GM20000 (cell line): ENCODE measurements around the gene CDH11.

Source experiments
- DNase-seq: peaks from one replicate; pipeline ENCODE4 v3.0.0; 2012; ENCODE audit warnings: low spot score
- CTCF ChIP-seq: IDR thresholded peaks from 2 replicates; pipeline ENCODE4 v1.5.1; 2012; ENCODE audit warnings: mild to moderate bottlenecking, control low read depth; ENCODE audit errors: extremely low read depth, missing control alignments

The CDH11 gene

GRCh38 chr16:65120831-65121721, 787 bp downstream of the CDH11 start:
- DNase-seq, result no peak

GRCh38 chr16:65120461-65120830, 1.4 kb downstream of the CDH11 start:
- no peak for DNase-seq
- no peak for TF ChIP-seq CTCF

More at GRCh38 chr16:65120831-65121721, 787 bp downstream of the CDH11 start:
- no peak for TF ChIP-seq CTCF

GRCh38 chr16:65119901-65120401, 1.9 kb downstream of the CDH11 start:
- no peak for TF ChIP-seq CTCF

GRCh38 chr16:65119435-65119834, 2.4 kb downstream of the CDH11 start:
- TF ChIP-seq CTCF, result no peak
- DNase-seq, result no peak

More at GRCh38 chr16:65119901-65120401, 1.9 kb downstream of the CDH11 start:
- DNase-seq, result no peak

GRCh38 chr16:65118871-65119270, 3.0 kb downstream of the CDH11 start:
- DNase-seq, result no peak
- no peak for TF ChIP-seq CTCF

GRCh38 chr16:65117811-65118448, 3.9 kb downstream of the CDH11 start:
- DNase-seq, result peak; percentile 67
- TF ChIP-seq CTCF, result peak; percentile 92

- no peak for DNase-seq
- TF ChIP-seq CTCF, result no peak
Observed at GRCh38 chr16:65116818-65117430, 4.9 kb downstream of the CDH11 start.
